ENCODE results near the gene HMGB1. TPM values are rescaled to one million over a fixed set of nuclear protein-coding genes. Genes with fewer than 3 reads are reported as not detected.

Gene HMGB1
- total and polyA plus RNA-seq, 2 of the 13 experiments (the other 11 are each of a cell fraction or from before 2014, with no cell fraction given) = 115 to 584 TPM

DNA sequence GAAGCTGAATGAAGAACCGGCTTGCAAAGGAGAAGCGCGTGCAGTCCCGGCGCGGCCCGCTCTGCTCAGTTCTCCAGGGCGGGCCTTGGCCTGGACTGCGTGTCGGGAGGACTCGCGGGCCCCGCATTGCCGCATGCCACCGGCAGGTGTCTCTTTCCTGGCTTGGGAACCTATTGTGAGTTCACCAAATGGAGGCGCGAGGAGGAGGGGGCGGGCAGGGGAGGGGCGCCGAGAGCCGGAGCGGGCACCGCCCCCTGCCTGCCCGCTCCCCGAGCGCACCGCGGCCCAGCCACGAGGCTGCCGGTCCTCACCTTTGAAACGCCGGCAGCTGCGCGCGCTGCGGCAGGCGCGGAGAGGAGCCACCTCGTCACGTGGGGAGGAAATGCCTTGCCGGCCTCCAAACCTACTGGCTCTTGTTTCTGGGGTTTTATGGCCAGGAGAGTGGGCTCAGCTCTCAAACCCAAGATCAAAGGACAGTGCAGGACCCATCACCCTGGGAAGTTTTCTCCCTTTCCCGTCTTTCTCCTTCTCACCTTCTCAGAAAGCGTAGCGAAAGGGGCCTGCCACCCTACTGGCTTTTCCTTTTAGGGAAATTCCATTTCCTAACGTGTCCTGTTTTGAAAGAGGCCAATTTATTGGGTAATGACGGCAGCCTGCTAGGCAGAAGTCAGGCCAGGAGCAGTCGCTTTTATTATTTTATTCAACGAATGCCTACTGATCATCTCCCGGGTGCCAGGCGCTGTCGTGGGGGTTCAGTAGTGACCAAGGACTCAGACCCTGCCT is 57.2 kb downstream of the HMGB1 start (continued):
- TF ChIP-seq, protein P1, sequence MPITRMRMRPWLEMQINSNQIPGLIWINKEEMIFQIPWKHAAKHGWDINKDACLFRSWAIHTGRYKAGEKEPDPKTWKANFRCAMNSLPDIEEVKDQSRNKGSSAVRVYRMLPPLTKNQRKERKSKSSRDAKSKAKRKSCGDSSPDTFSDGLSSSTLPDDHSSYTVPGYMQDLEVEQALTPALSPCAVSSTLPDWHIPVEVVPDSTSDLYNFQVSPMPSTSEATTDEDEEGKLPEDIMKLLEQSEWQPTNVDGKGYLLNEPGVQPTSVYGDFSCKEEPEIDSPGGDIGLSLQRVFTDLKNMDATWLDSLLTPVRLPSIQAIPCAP (CRISPR knock-in tag; IDR thresholded peaks at IDR 0.05; ENCODE audit: low read depth) = no peak
- TF ChIP-seq TOPORS (CRISPR knock-in tag; IDR thresholded peaks at IDR 0.05) (no peak), ZBTB34 (CRISPR knock-in tag; IDR thresholded peaks at IDR 0.05) (no peak), HNRNPUL1 (IDR thresholded peaks at IDR 0.05; ENCODE audit: low read depth, low read length) (no peak), ZSCAN5A (CRISPR knock-in tag; IDR thresholded peaks at IDR 0.05; ENCODE audit: borderline replicate concordance) (no peak), ZNF558 (CRISPR knock-in tag; IDR thresholded peaks at IDR 0.05; ENCODE audit: borderline replicate concordance) (no peak), ZNF773 (CRISPR knock-in tag; IDR thresholded peaks at IDR 0.05; ENCODE audit: borderline replicate concordance) (0 out of 2 replicates have a peak, but pooled peaks have one; percentile 68), ZNF230 (CRISPR knock-in tag; IDR thresholded peaks at IDR 0.05) (0 out of 2 replicates have a peak, but pooled peaks have one; percentile 47), ZSCAN22 (CRISPR knock-in tag; IDR thresholded peaks at IDR 0.05) (0 out of 2 replicates have a peak, but pooled peaks have one; percentile 20), ZNF607 (CRISPR knock-in tag; IDR thresholded peaks at IDR 0.05; ENCODE audit: borderline replicate concordance) (peak; percentile 82), RBM22 (optimal IDR thresholded peaks at IDR 0.05; ENCODE audit: low read length) (no peak), HNRNPH1 (optimal IDR thresholded peaks at IDR 0.05; ENCODE audit: low read depth, low read length) (no peak), ZBTB4 (CRISPR knock-in tag; IDR thresholded peaks at IDR 0.05; ENCODE audit: borderline replicate concordance) (no peak), ARID2 (CRISPR knock-in tag; IDR thresholded peaks at IDR 0.05; ENCODE audit: borderline replicate concordance) (no peak), ARID3A (IDR thresholded peaks at IDR 0.05; ENCODE audit: low read depth, low read length) (no peak), ZNF644 (CRISPR knock-in tag; IDR thresholded peaks at IDR 0.05; ENCODE audit: low read depth) (no peak), TFAP4 (IDR thresholded peaks at IDR 0.05; ENCODE audit: borderline replicate concordance, low read depth) (no peak), ZNF460 (CRISPR knock-in tag; IDR thresholded peaks at IDR 0.05; ENCODE audit: borderline replicate concordance) (no peak; the same call in 1 of the 2 replicates), ZNF343 (CRISPR knock-in tag; IDR thresholded peaks at IDR 0.05) (no peak)

All from HepG2 (cell line).